ENCODE results near the gene SIRT2. TPM values are rescaled to one million over a fixed set of nuclear protein-coding genes. Genes with fewer than 3 reads are reported as not detected.

SIRT2 gene
- total RNA-seq, result 69.5 and 96.8 TPM in 2 replicates

GRCh38 chr19:38899447-38900201, at the start of gene SIRT2, which contains the start of gene NFKBIB:
Gene SIRT2, minus strand, starts transcription at chr19:38899618. Its CDS starts 97 bp downstream, at chr19:38899521.
Gene NFKBIB, plus strand, starts transcription at chr19:38899969. Its CDS starts 64 bp downstream, at chr19:38900033.

GRCh38 chr19:38930776-38931520, 31.5 kb upstream of the SIRT2 start, which contains the start of gene MRPS12:
Gene MRPS12, plus strand, starts transcription at chr19:38930944. Its CDS starts 351 bp downstream, at chr19:38931295.

GRCh38 chr19:38929929-38930775, 30.7 kb upstream of the SIRT2 start, which contains the start of gene SARS2:
Gene SARS2, minus strand, starts transcription at chr19:38930763. Its CDS starts 27 bp downstream, at chr19:38930736.

GRCh38 chr19:38877781-38878574, 21.4 kb downstream of the SIRT2 start, which contains the start of gene RINL:
Gene RINL, minus strand, starts transcription at chr19:38878275. Its CDS starts 1,533 bp downstream, at chr19:38876742.

GRCh38 chr19:38849860-38850435, 49.5 kb downstream of the SIRT2 start, which contains the start of gene HNRNPL:
Gene HNRNPL, minus strand, starts transcription at chr19:38849986. Its CDS starts 20 bp downstream, at chr19:38849966.

Other genes starting within 250 kb of the SIRT2 start
- gene CAPN12, start 155.1 kb downstream of the SIRT2 start, total RNA-seq, result 0.15 and 0.17 TPM in 2 replicates
- not detected in 2 replicates for gene LGALS7, start 126.1 kb downstream of the SIRT2 start, total RNA-seq
- gene LGALS7B, start 110.4 kb downstream of the SIRT2 start, total RNA-seq, result 0.73 TPM in 1 of 2 replicates, not detected in the other
- not detected in 2 replicates for gene LGALS4, start 86.7 kb downstream of the SIRT2 start, total RNA-seq
- 12.2 and 33.6 TPM in 2 replicates for gene ECH1, start 67.8 kb downstream of the SIRT2 start, total RNA-seq
- gene HNRNPL, start 49.6 kb downstream of the SIRT2 start, total RNA-seq, result 259 and 326 TPM in 2 replicates
- gene RINL, start 21.3 kb downstream of the SIRT2 start, total RNA-seq, result 2.0 and 2.8 TPM in 2 replicates
- 9.9 and 17.5 TPM in 2 replicates for gene NFKBIB, start 351 bp upstream of the SIRT2 start, total RNA-seq
- not detected in 2 replicates for gene CCER2, start 12.6 kb upstream of the SIRT2 start, total RNA-seq
- 13.9 and 14.5 TPM in 2 replicates for gene SARS2, start 31.1 kb upstream of the SIRT2 start, total RNA-seq
- gene MRPS12, start 31.3 kb upstream of the SIRT2 start, total RNA-seq, result 24.5 and 35.5 TPM in 2 replicates
- 28.1 and 49.3 TPM in 2 replicates for gene FBXO17, start 76.1 kb upstream of the SIRT2 start, total RNA-seq
- 0.58 and 7.4 TPM in 2 replicates for gene FBXO27, start 132.9 kb upstream of the SIRT2 start, total RNA-seq
- gene ACP7, start 184.8 kb upstream of the SIRT2 start, total RNA-seq, result under 0.01 and 0.15 TPM in 2 replicates
- gene PAK4, start 226.2 kb upstream of the SIRT2 start, total RNA-seq, result 7.8 and 11.8 TPM in 2 replicates

Data from smooth muscle cell of trachea (primary cell).